SK-N-SH (cell line): ENCODE results near the gene CCDC178.

Source experiments
- CTCF ChIP-seq: fragments of 200-600 bp; sonication (generic); IDR thresholded peaks from 2 replicates; pipeline ENCODE4 v1.6.1; 2017; ENCODE audit warnings: antibody characterized with exemption, mild to moderate bottlenecking, moderate library complexity
- EP300 ChIP-seq, 2 experiments: IDR thresholded peaks; 2 replicates each; pipeline versions ENCODE4 v1.4.0 to v1.6.1; 2012; ENCODE audit warnings: borderline replicate concordance in 1 of 2, low read depth in 1 of 2, low read length in 1 of 2
- EZH2phosphoT487 ChIP-seq: fragments of 200-600 bp; sonication (generic); IDR thresholded peaks from 2 replicates; pipeline ENCODE4 v1.6.1; 2017; ENCODE audit warnings: low read depth, mixed run types, mild to moderate bottlenecking, antibody characterized with exemption, moderate library complexity, borderline replicate concordance
- GABPA ChIP-seq: IDR thresholded peaks from 2 replicates; pipeline ENCODE4 v1.4.0; 2012; ENCODE audit warnings: low read depth, mild to moderate bottlenecking
- RCOR1 ChIP-seq: fragments of 150-350 bp; IDR thresholded peaks from 2 replicates; pipeline ENCODE4 v1.6.1; 2017; ENCODE audit warnings: antibody characterized with exemption, low read length
- REST ChIP-seq: IDR thresholded peaks from 2 replicates; pipeline ENCODE4 v1.6.1; 2012; ENCODE audit warnings: mild to moderate bottlenecking, low read depth, low read length, moderate library complexity
- RFX5 ChIP-seq: IDR thresholded peaks from 2 replicates; pipeline ENCODE4 v1.6.1; 2012; ENCODE audit warnings: mild to moderate bottlenecking, improper control_type of control experiment, low read length
- TEAD4 ChIP-seq: IDR thresholded peaks from 2 replicates; pipeline ENCODE4 v1.4.0; 2012; ENCODE audit warnings: mild to moderate bottlenecking, borderline replicate concordance; ENCODE audit not compliant: insufficient read depth
- TF ChIP-seq, protein P1 (sequence below): fragments of 150-350 bp; IDR thresholded peaks from 2 replicates; pipeline ENCODE4 v1.6.1; 2017; ENCODE audit warnings: antibody characterized with exemption, low read length, low read depth, borderline replicate concordance
- TF ChIP-seq, protein P2 (sequence below): IDR thresholded peaks from 2 replicates; pipeline ENCODE4 v1.4.0; 2012; ENCODE audit warnings: low read depth

DNA sequence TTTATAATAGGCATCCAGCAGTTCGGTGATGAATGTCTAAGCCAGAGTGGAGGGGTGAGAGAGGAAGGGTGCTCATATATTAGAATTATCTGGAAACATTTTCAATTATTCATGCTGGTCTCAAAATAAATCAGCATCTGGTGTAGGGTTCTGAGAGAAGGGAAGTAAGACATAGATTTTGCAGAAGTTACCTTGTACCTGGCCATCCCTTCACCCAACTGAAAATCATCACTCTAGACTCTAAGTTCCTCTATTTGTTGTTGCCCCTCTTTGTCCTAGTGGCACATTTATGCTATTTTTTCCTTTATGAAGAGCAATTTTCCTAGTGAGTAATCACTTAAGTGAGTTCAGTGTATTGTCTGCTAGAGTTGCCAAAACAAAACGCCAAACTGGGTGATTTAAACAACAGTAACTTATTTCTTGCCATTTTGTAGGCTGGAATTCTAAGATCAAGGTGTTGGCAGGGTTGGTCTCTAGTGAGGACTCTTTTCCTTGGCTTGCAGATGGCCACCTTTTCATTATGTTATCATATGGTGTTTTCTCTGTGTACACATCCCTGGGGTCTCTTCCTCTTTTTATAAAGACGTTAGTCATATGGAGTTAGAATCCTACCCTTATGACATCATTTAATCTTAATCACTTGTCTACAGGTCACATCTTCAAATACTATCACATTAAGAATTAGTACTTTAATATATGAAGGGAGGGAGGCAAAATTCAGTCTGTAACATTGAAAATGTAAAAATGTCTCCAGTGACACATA lies 537.8 kb downstream of the CCDC178 start:
- TF ChIP-seq RCOR1 (no peak), CTCF (no peak), TEAD4 (no peak), EP300 (IDR thresholded peaks at IDR 0.05; ENCODE audit: borderline replicate concordance in 1 of 2, low read depth in 1 of 2, low read length in 1 of 2) (no peak), GABPA (no peak), REST (no peak), RFX5 (no peak), EZH2phosphoT487 (no peak)
- TF ChIP-seq, protein P1, sequence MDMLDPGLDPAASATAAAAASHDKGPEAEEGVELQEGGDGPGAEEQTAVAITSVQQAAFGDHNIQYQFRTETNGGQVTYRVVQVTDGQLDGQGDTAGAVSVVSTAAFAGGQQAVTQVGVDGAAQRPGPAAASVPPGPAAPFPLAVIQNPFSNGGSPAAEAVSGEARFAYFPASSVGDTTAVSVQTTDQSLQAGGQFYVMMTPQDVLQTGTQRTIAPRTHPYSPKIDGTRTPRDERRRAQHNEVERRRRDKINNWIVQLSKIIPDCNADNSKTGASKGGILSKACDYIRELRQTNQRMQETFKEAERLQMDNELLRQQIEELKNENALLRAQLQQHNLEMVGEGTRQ = no peak
- TF ChIP-seq, protein P2, sequence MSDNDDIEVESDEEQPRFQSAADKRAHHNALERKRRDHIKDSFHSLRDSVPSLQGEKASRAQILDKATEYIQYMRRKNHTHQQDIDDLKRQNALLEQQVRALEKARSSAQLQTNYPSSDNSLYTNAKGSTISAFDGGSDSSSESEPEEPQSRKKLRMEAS = no peak
